Thoracic aorta (tissue), 2 donors: ENCODE measurements around the gene RRP9. TPM values are rescaled to one million over a fixed set of nuclear protein-coding genes. Genes with fewer than 3 reads are reported as not detected.

Experiments
- ATAC-seq: fragments of 150-250 bp; one replicate; pipeline ENCODE4 v1.8.0; 2017; ENCODE audit warnings: low read depth; ENCODE audit not compliant: insufficient number of reproducible peaks, low FRiP score
- DNase-seq: peaks from one replicate; pipeline ENCODE4 v3.0.0-alpha.2; 2020; ENCODE audit warnings: low spot score
- H3K27ac ChIP-seq, 2 donors: fragments of 200-600 bp; sonication (generic); 1 replicate in 1 of 2; 2 replicates in 1 of 2; pipeline ENCODE4 v1.5.1; 2016; ENCODE audit warnings: mild to moderate bottlenecking in 2 of 2, moderate library complexity in 2 of 2
- H3K27me3 ChIP-seq: fragments of 200-600 bp; sonication (generic); replicated peaks from 2 replicates; pipeline ENCODE4 v1.6.0; 2016; ENCODE audit warnings: mild to moderate bottlenecking; ENCODE audit not compliant: insufficient read depth
- H3K36me3 ChIP-seq: fragments of 200-600 bp; sonication (generic); one replicate; pipeline ENCODE4 v1.5.1; 2016
- H3K4me1 ChIP-seq, 2 donors: fragments of 200-600 bp; sonication (generic); 1 replicate in 1 of 2; 2 replicates in 1 of 2; pipeline versions ENCODE4 v1.5.1 to v1.6.0; 2016; ENCODE audit warnings: low read depth in 2 of 2, mild to moderate bottlenecking in 1 of 2; ENCODE audit not compliant: control insufficient read depth in 1 of 2
- H3K4me3 ChIP-seq: fragments of 200-600 bp; sonication (generic); 2 replicates; pipeline ENCODE4 v1.5.1; 2016; ENCODE audit warnings: mild to moderate bottlenecking
- H3K9me3 ChIP-seq: fragments of 200-600 bp; sonication (generic); 2 replicates; pipeline ENCODE4 v1.5.1; 2016
- CTCF ChIP-seq: fragments of 200-600 bp; sonication (generic); IDR thresholded peaks from one replicate; pipeline ENCODE4 v1.5.1; 2019; ENCODE audit warnings: antibody characterized with exemption
- total RNA-seq, 2 donors: library from RNA; depleted of rRNA; stranded (reverse); fragments of >200 nt; gene quantifications; one replicate each; pipeline versions ENCODE4 v1.1.0 to v1.2.3, GENCODE V29; 2016

Gene RRP9
- total RNA-seq, 2 donors from 2014 or later = 7.7 to 21.8 TPM

- Histone ChIP-seq H3K27me3 (no peaks in the 10 kb centered on the region), H3K9me3 (no peaks in the 10 kb centered on the region), H3K27ac (peak overlapping the region; percentile 96), H3K36me3 (no peaks in the 10 kb centered on the region), H3K4me1 (peaks cover 5 to 25% of the 10 kb centered on the region in 2 donors), H3K4me3 (peak overlapping the region; percentile 92)
- DNase-seq (no peak), ATAC-seq (peak; percentile 9)
- peak; percentile 29 for TF ChIP-seq CTCF
These were observed 32.7 kb upstream of the RRP9 start for GRCh38 chr3:51974277-51974962.

DNA sequence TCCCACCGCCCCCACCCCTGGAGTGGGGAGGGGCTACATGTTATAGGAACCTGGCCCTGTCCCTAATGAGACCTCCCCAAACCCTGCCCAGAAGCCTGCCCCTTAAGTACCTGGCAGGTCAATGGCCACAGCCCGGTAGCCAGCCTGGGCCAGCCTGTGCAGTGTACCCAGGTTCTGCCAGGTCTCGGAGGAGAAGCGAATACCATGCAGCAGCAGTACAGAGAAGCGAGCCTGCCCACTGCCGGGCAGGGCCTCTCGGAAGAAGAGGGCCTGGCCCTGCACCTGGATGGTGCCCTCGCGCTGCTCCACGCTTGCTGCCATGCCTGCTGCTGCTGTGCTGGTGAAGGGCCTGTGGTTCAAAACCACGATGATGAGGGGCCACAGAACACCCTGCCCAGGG is 29.6 kb upstream of the RRP9 start:
- Histone ChIP-seq H3K36me3 (no peaks in the 10 kb centered on the region), H3K4me1 (peaks cover 16 to 38% of the 10 kb centered on the region in 2 donors), H3K27ac (no peak overlapping the region), H3K27me3 (no peaks in the 10 kb centered on the region), H3K4me3 (no peak overlapping the region), H3K9me3 (no peaks in the 10 kb centered on the region)
- DNase-seq (no peak), ATAC-seq (no peak)
- TF ChIP-seq CTCF = no peak

DNA sequence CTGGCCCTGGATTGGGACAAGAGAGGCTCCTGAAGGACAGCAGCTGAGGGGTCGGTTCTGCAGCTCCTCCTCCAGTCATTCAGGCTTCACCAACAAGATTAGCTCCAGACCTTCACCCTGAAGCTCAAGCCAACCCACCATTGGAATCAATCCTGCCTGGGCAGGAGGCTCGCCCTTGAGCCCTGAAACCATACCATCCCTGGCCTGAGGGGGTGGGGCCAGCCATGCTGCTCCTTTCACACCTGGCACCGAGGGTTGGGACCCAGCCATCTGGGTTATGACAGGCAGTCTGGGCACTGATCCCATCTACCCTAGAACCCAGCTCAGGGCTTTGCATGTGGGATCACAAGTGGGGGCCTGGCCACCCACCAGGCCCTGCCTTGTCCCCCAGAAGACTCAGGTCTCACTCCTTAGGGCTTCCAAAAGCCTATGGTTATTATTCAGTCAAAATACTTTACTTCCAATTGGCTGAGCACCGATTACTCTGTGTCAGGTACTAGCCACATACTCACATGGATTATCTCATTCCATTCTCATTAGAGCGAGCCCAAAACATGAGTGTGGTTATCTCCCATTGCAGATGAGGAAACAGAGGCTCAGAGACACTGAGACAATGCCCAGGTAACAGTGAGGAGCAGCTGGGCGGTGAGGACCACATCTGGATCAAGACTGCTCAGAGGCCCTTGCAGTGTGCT is 29.0 kb upstream of the RRP9 start:
- no peak for TF ChIP-seq CTCF
- peaks cover 22 to 42% of the 10 kb centered on the region in 2 donors for H3K4me1 ChIP-seq
- no peaks in the 10 kb centered on the region for H3K36me3 ChIP-seq
- H3K9me3 ChIP-seq = no peaks in the 10 kb centered on the region
- DNase-seq (no peak), ATAC-seq (no peak)
- H3K4me3 ChIP-seq = no peak overlapping the region
- no peaks in the 10 kb centered on the region for H3K27me3 ChIP-seq
- H3K27ac ChIP-seq = no peak overlapping the region

GRCh38 chr3:51969841-51970240 is 28.1 kb upstream of the RRP9 start:
- no peak overlapping the region for H3K27ac ChIP-seq
- TF ChIP-seq CTCF = no peak
- H3K4me3 ChIP-seq = no peak overlapping the region

DNA sequence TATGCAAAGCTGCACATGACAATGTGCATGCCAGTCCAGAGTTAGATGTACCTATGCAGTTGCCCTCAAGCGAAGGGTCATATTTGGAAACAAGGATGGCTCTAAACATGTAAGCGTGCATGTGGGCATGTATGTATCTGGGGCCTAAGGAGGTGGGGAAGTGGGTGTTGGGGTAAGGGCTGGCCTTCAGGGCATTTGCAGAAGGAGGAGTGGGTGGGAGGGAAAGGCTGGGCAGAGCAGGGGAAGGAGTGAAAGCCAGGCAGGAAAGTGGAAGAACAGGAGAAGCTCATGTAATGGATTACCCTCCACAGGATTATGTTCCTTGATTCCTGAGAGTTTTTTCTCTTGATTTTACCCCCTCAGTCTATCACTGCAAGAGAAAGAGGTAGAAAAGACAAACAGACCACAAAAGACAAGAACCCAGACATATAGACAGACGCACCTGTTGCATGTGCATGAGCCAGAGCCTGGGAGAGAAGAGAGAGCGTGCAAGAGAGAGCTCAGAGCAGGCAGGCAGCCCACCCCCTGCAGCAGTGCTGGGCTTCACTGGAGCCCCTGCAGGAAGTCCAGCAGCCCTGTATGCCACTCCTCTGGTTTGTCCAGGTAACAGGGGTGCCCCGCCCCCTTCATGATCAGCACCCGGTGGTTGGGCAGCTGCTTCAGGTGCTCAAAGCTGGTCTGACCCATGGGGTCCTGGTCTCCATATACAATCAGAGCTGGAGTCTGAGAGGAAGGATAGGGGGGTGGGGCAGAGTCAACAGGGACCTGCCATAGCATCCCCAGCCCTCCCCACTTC is 27.4 kb upstream of the RRP9 start:
- ATAC-seq (no peak), DNase-seq (no peak)
- no peak for TF ChIP-seq CTCF
- Histone ChIP-seq H3K4me3 (no peak overlapping the region), H3K36me3 (no peaks in the 10 kb centered on the region), H3K27ac (no peak overlapping the region), H3K9me3 (no peaks in the 10 kb centered on the region), H3K27me3 (no peaks in the 10 kb centered on the region), H3K4me1 (peaks cover 33 to 44% of the 10 kb centered on the region in 2 donors)

More at GRCh38 chr3:51969841-51970240, 28.1 kb upstream of the RRP9 start:
- no peaks in the 10 kb centered on the region for H3K27me3 ChIP-seq
- no peaks in the 10 kb centered on the region for H3K9me3 ChIP-seq
- peaks cover 31 to 44% of the 10 kb centered on the region in 2 donors for H3K4me1 ChIP-seq
- H3K36me3 ChIP-seq = no peaks in the 10 kb centered on the region
- ATAC-seq (no peak), DNase-seq (no peak)
